ENCODE measurements around the gene LMO7.

LMO7 gene

GRCh38 chr13:75635828-75636435, at the start of gene LMO7:
Gene LMO7, plus strand, starts transcription at chr13:75636330. Its CDS starts 328 bp downstream, at chr13:75636658.
- peak; percentile 15 for DNase-seq (ENCODE audit: low read depth)

- no peak for DNase-seq (ENCODE audit: low read depth)
These were observed 48.5 kb upstream of the LMO7 start for GRCh38 chr13:75587679-75588078.

GRCh38 chr13:75596657-75597182, 39.4 kb upstream of the LMO7 start:
- DNase-seq (ENCODE audit: low read depth), result no peak

- no peak for DNase-seq (ENCODE audit: low read depth)
These were observed 35.8 kb upstream of the LMO7 start for GRCh38 chr13:75600371-75600770.

GRCh38 chr13:75603038-75603437, 33.1 kb upstream of the LMO7 start:
- DNase-seq (ENCODE audit: low read depth), result no peak

- DNase-seq (ENCODE audit: low read depth), result no peak
These were observed 28.7 kb upstream of the LMO7 start for GRCh38 chr13:75607447-75607846.

GRCh38 chr13:75610466-75610865, 25.7 kb upstream of the LMO7 start:
- no peak for DNase-seq (ENCODE audit: low read depth)

- no peak for DNase-seq (ENCODE audit: low read depth)
These were observed 23.8 kb upstream of the LMO7 start for GRCh38 chr13:75612354-75612753.

- DNase-seq (ENCODE audit: low read depth), result no peak
These were observed 18.9 kb upstream of the LMO7 start for GRCh38 chr13:75617230-75617629.

- DNase-seq (ENCODE audit: low read depth), result no peak
These were observed 17.8 kb upstream of the LMO7 start for GRCh38 chr13:75618308-75618707.

GRCh38 chr13:75620020-75620419, 16.1 kb upstream of the LMO7 start:
- DNase-seq (ENCODE audit: low read depth), result no peak

GRCh38 chr13:75621147-75621546, 15.0 kb upstream of the LMO7 start:
- DNase-seq (ENCODE audit: low read depth), result no peak

- no peak for DNase-seq (ENCODE audit: low read depth)
These were observed 7.3 kb upstream of the LMO7 start for GRCh38 chr13:75628801-75629200.

GRCh38 chr13:75633285-75633684, 2.8 kb upstream of the LMO7 start:
- DNase-seq (ENCODE audit: low read depth), result no peak

- no peak for DNase-seq (ENCODE audit: low read depth)
These were observed 866 bp upstream of the LMO7 start for GRCh38 chr13:75635101-75635827.

- DNase-seq (ENCODE audit: low read depth), result peak; percentile 8
These were observed 478 bp downstream of the LMO7 start for GRCh38 chr13:75636436-75637180.

GRCh38 chr13:75637181-75637750, 1.1 kb downstream of the LMO7 start:
- no peak for DNase-seq (ENCODE audit: low read depth)

GRCh38 chr13:75639454-75639853, 3.3 kb downstream of the LMO7 start:
- DNase-seq (ENCODE audit: low read depth), result no peak

GRCh38 chr13:75641026-75641425, 4.9 kb downstream of the LMO7 start:
- DNase-seq (ENCODE audit: low read depth), result no peak

- no peak for DNase-seq (ENCODE audit: low read depth)
These were observed 7.1 kb downstream of the LMO7 start for GRCh38 chr13:75643182-75643581.

- DNase-seq (ENCODE audit: low read depth), result no peak
These were observed 7.6 kb downstream of the LMO7 start for GRCh38 chr13:75643693-75644092.

- no peak for DNase-seq (ENCODE audit: low read depth)
These were observed 9.0 kb downstream of the LMO7 start for GRCh38 chr13:75645141-75645540.

Data from stimulated activated CD8-positive, alpha-beta memory T cell treated with anti-CD3 and anti-CD28 coated beads, Interleukin-4, amount 100 ng/mL, for 24 hours (primary cell).